Muscle of leg (tissue), 11 donors: ENCODE measurements around the gene FAM120B. TPM values are rescaled to one million over a fixed set of nuclear protein-coding genes. Genes with fewer than 3 reads are reported as not detected.
A peak's percentile ranks its signal among the peaks of the same experiment; 100 is the strongest.

Experiments
- DNase-seq: peaks from one replicate; pipeline ENCODE4 v3.0.0; 2013
- H3K27ac ChIP-seq: one replicate; pipeline ENCODE4 v1.5.1; 2013; ENCODE audit warnings: mild to moderate bottlenecking, low read length, control low read depth
- H3K27me3 ChIP-seq: one replicate; pipeline ENCODE4 v1.6.1; 2013; ENCODE audit warnings: low read length; ENCODE audit not compliant: control insufficient read depth, insufficient read depth
- H3K36me3 ChIP-seq: one replicate; pipeline ENCODE4 v1.6.1; 2013; ENCODE audit warnings: low read length; ENCODE audit not compliant: control insufficient read depth, insufficient read depth
- H3K4me1 ChIP-seq: one replicate; pipeline ENCODE4 v1.6.1; 2013; ENCODE audit warnings: low read length; ENCODE audit not compliant: control insufficient read depth, insufficient read depth
- H3K4me3 ChIP-seq: one replicate; pipeline ENCODE4 v1.5.1; 2013; ENCODE audit warnings: low read length, control low read depth
- H3K9me3 ChIP-seq: replicated peaks from 2 replicates; pipeline ENCODE4 v1.6.1; 2013; ENCODE audit warnings: low read depth, low read length; ENCODE audit not compliant: control insufficient read depth
- WGBS: methylation state at CpG from one replicate; pipeline ENCODE4 v1.1.5; 2013; ENCODE audit warnings: missing lambda C conversion rate; ENCODE audit not compliant: insufficient coverage; 5-methylcytosine and 5-hydroxymethylcytosine counted together
- polyA plus RNA-seq, 8 donors: library from polyadenylated mRNA; unstranded; fragments of 120-200 nt; gene quantifications; one replicate each; pipeline versions ENCODE4 v1.2.1 to v1.2.3, GENCODE V29; 2013; ENCODE audit warnings: inconsistent platforms in 1 of 8, low replicate concordance in 1 of 8; ENCODE audit not compliant: insufficient read length in 8 of 8, insufficient read depth in 1 of 8
- total RNA-seq: library from RNA; stranded (reverse); fragments of 120-200 nt; gene quantifications from one replicate; pipeline ENCODE4 v1.2.4, GENCODE V29; 2013

The FAM120B gene
- total and polyA plus RNA-seq, 9 donors = 19.6 to 29.7 (median 24.7) TPM

GRCh38 chr6:170453586-170454511 lies 147.3 kb downstream of the FAM120B start:
- 55% methylated on average over 16 of the region's 26 CpGs for WGBS
- peaks cover 56% of the 10 kb centered on the region for H3K4me1 ChIP-seq

GRCh38 chr6:170454512-170455285 lies 148.1 kb downstream of the FAM120B start:
- peaks cover 60% of the 10 kb centered on the region for H3K4me1 ChIP-seq
- WGBS = 68% methylated on average over 16 of the region's 18 CpGs
- no peak for DNase-seq

More at GRCh38 chr6:170453586-170454511, 147.3 kb downstream of the FAM120B start:
- no peak overlapping the region for H3K4me3 ChIP-seq
- no peaks in the 10 kb centered on the region for H3K9me3 ChIP-seq
- H3K36me3 ChIP-seq = no peaks in the 10 kb centered on the region
- no peak for DNase-seq
- no peak overlapping the region for H3K27ac ChIP-seq
- H3K27me3 ChIP-seq = no peaks in the 10 kb centered on the region

GRCh38 chr6:170455335-170455979 lies 148.9 kb downstream of the FAM120B start:
- WGBS = 88% methylated on average over 19 of the region's 26 CpGs
- Histone ChIP-seq H3K4me3 (no peak overlapping the region), H3K9me3 (no peaks in the 10 kb centered on the region), H3K4me1 (peaks cover 57% of the 10 kb centered on the region), H3K36me3 (no peaks in the 10 kb centered on the region), H3K27ac (peak overlapping the region; percentile 47), H3K27me3 (peaks cover under 1% of the 10 kb centered on the region)
- no peak for DNase-seq

More at GRCh38 chr6:170454512-170455285, 148.1 kb downstream of the FAM120B start:
- Histone ChIP-seq H3K4me3 (no peak overlapping the region), H3K36me3 (no peaks in the 10 kb centered on the region), H3K27me3 (no peaks in the 10 kb centered on the region), H3K9me3 (no peaks in the 10 kb centered on the region), H3K27ac (peak overlapping the region; percentile 47)

GRCh38 chr6:170456334-170456733 lies 149.8 kb downstream of the FAM120B start:
- no peaks in the 10 kb centered on the region for H3K9me3 ChIP-seq
- no peak for DNase-seq
- peaks cover 53% of the 10 kb centered on the region for H3K4me1 ChIP-seq
- no peak overlapping the region for H3K4me3 ChIP-seq
- H3K27ac ChIP-seq = no peak overlapping the region
- H3K36me3 ChIP-seq = no peaks in the 10 kb centered on the region
- peaks cover 2% of the 10 kb centered on the region for H3K27me3 ChIP-seq
- 80% methylated on average over 5 of the region's 9 CpGs for WGBS

Other genes with a start within 250 kb of the FAM120B start
- gene DLL1, start 15.7 kb upstream of the FAM120B start, total RNA-seq = 12.8 TPM
- 10 to 100 TPM; 13.9 to 24.7 (median 19.3) TPM for gene DLL1, start 15.7 kb upstream of the FAM120B start, polyA plus RNA-seq
- 180 TPM for gene PSMB1, start 246.5 kb downstream of the FAM120B start, total RNA-seq
- 100 to 1,000 TPM; 119 to 157 (median 133) TPM for gene PSMB1, start 246.5 kb downstream of the FAM120B start, polyA plus RNA-seq
- gene TBP, start 247.6 kb downstream of the FAM120B start, total RNA-seq = 11.2 TPM
- 10 to 100 TPM; 13.6 to 16.7 (median 14.9) TPM for gene TBP, start 247.6 kb downstream of the FAM120B start, polyA plus RNA-seq